ENCODE data around the gene ZC3HAV1. TPM values are rescaled to one million over a fixed set of nuclear protein-coding genes. Genes with fewer than 3 reads are reported as not detected.

The ZC3HAV1 gene
- total RNA-seq, 2 experiments from 2014 or later, result 110 to 120 TPM

- DNase-seq (peak; percentile 83), ATAC-seq (peak; percentile 50)
- peaks cover 64% of the 10 kb centered on the region for H3K4me1 Mint-ChIP-seq
- H3K27ac Mint-ChIP-seq, result peak overlapping the region; percentile 53
- POLR2A ChIA-PET, result no interaction called here
- CTCF ChIA-PET, result interaction anchor here (1.1 to 2.5 kb wide), 4 partner anchors 7 to 63 kb away, joined by 4 to 6 read pairs (median 4); partner anchors contain the start of gene KIAA1549
- intact Hi-C loops (cut with DNase I, micrococcal nuclease), result loop anchor here (1.0 to 10.0 kb wide), 4 partner anchors 8 to 292 kb away; partner anchors contain the start of gene ZC3HAV1L (in 1 of the 2)
- no peaks in the 10 kb centered on the region for H3K27me3 Mint-ChIP-seq
- H3K9me3 Mint-ChIP-seq (ENCODE audit: low read depth), result no peaks in the 10 kb centered on the region
- H3K36me3 Mint-ChIP-seq (ENCODE audit: low read depth), result peaks cover 56% of the 10 kb centered on the region
- H3K4me3 Mint-ChIP-seq, result no peak overlapping the region
These were observed 65.4 kb downstream of the ZC3HAV1 start for GRCh38 chr7:139043823-139044812.

GRCh38 chr7:139041378-139042085, 68.0 kb downstream of the ZC3HAV1 start:
- H3K4me1 Mint-ChIP-seq, result peaks cover 46% of the 10 kb centered on the region
- no peaks in the 10 kb centered on the region for H3K27me3 Mint-ChIP-seq
- H3K9me3 Mint-ChIP-seq (ENCODE audit: low read depth), result no peaks in the 10 kb centered on the region
- no peak overlapping the region for H3K4me3 Mint-ChIP-seq
- ATAC-seq (peak; percentile 47), DNase-seq (no peak)
- POLR2A ChIA-PET, result interaction anchor here (1.2 to 1.3 kb wide), 3 partner anchors 12 to 318 kb away, joined by 3 to 4 read pairs (median 3); partner anchors contain the start of gene LUC7L2
- H3K27ac Mint-ChIP-seq, result no peak overlapping the region
- peaks cover 32% of the 10 kb centered on the region for H3K36me3 Mint-ChIP-seq (ENCODE audit: low read depth)
- CTCF ChIA-PET, result interaction anchor here (0.7 to 1.6 kb wide), 6 partner anchors 9 to 69 kb away, joined by 3 to 9 read pairs (median 4); no protein-coding TSS in a partner anchor
- intact Hi-C loops (cut with DNase I, micrococcal nuclease), result loop anchor here (5.0 to 10.0 kb wide), 2 partner anchors 157 to 289 kb away; no protein-coding TSS in a partner anchor

- intact Hi-C loops (cut with DNase I, micrococcal nuclease), result loop anchor here in 1 of 2 experiments (5.0 kb wide), 2 partner anchors 194 to 304 kb away; partner anchors contain the start of genes FMC1 and UBN2
These were observed 70.8 kb downstream of the ZC3HAV1 start for GRCh38 chr7:139038691-139039090.

GRCh38 chr7:139036901-139037300, 72.6 kb downstream of the ZC3HAV1 start:
- H3K27ac Mint-ChIP-seq, result no peak overlapping the region
- DNase-seq (no peak), ATAC-seq (no peak)
- CTCF ChIA-PET, result interaction anchor here (0.9 to 1.8 kb wide), 8 partner anchors 9 to 74 kb away, joined by 3 to 6 read pairs (median 4); no protein-coding TSS in a partner anchor
- no peaks in the 10 kb centered on the region for H3K27me3 Mint-ChIP-seq
- intact Hi-C loops (cut with DNase I, micrococcal nuclease), result loop anchor here (1.0 to 5.0 kb wide), 3 partner anchors 7 to 305 kb away; partner anchors contain the start of genes FMC1 (in 1 of the 2) and UBN2 (in 1 of the 2)
- H3K36me3 Mint-ChIP-seq (ENCODE audit: low read depth), result peaks cover 22% of the 10 kb centered on the region
- peaks cover 30% of the 10 kb centered on the region for H3K4me1 Mint-ChIP-seq
- peak overlapping the region; percentile 72 for H3K4me3 Mint-ChIP-seq
- POLR2A ChIA-PET, result interaction anchor here (0.9 to 1.0 kb wide), 2 partner anchors 11 to 12 kb away, joined by 3 read pairs; no protein-coding TSS in a partner anchor
- no peaks in the 10 kb centered on the region for H3K9me3 Mint-ChIP-seq (ENCODE audit: low read depth)

More at GRCh38 chr7:139038691-139039090, 70.8 kb downstream of the ZC3HAV1 start:
- DNase-seq, result no peak
- no peaks in the 10 kb centered on the region for H3K27me3 Mint-ChIP-seq
- peaks cover 32% of the 10 kb centered on the region for H3K4me1 Mint-ChIP-seq
- POLR2A ChIA-PET, result no interaction called here
- H3K27ac Mint-ChIP-seq, result no peak overlapping the region
- no peak for ATAC-seq
- peaks cover 16% of the 10 kb centered on the region for H3K36me3 Mint-ChIP-seq (ENCODE audit: low read depth)
- H3K9me3 Mint-ChIP-seq (ENCODE audit: low read depth), result no peaks in the 10 kb centered on the region
- CTCF ChIA-PET, result interaction anchor here (0.6 to 0.9 kb wide), 3 partner anchors 11 to 186 kb away, joined by 3 read pairs; no protein-coding TSS in a partner anchor
- H3K4me3 Mint-ChIP-seq, result no peak overlapping the region

- intact Hi-C loops (cut with DNase I, micrococcal nuclease), result loop anchor here (1.0 to 5.0 kb wide), 3 partner anchors 9 to 307 kb away; partner anchors contain the start of genes FMC1 (in 1 of the 2) and UBN2 (in 1 of the 2)
- DNase-seq (peak; percentile 83), ATAC-seq (peak; percentile 96)
- H3K4me3 Mint-ChIP-seq, result peak within 1 kb of the TSS; percentile 82
- CTCF ChIA-PET, result interaction anchor here (0.5 to 1.8 kb wide), 4 partner anchors 10 to 40 kb away, joined by 3 to 6 read pairs (median 4); no protein-coding TSS in a partner anchor
- no peaks in the 10 kb centered on the region for H3K27me3 Mint-ChIP-seq
- no peaks in the 10 kb centered on the region for H3K9me3 Mint-ChIP-seq (ENCODE audit: low read depth)
- H3K27ac Mint-ChIP-seq, result peak within 1 kb of the TSS; percentile 88
- H3K36me3 Mint-ChIP-seq (ENCODE audit: low read depth), result peaks cover 26% of the 10 kb centered on the region
- POLR2A ChIA-PET, result no interaction called here
- peaks cover 22% of the 10 kb centered on the region for H3K4me1 Mint-ChIP-seq
These were observed 73.8 kb downstream of the ZC3HAV1 start, which contains the start of gene ZC3HAV1L for GRCh38 chr7:139035586-139036353. Gene ZC3HAV1L (minus strand): TSS chr7:139036042. CDS start chr7:139036017, 25 bp downstream.

- DNase-seq, result peak; percentile 62
- H3K4me3 Mint-ChIP-seq, result peak overlapping the region; percentile 82
- peaks cover 29% of the 10 kb centered on the region for H3K36me3 Mint-ChIP-seq (ENCODE audit: low read depth)
- ChIA-PET CTCF (interaction anchor here (0.5 to 1.2 kb wide), 2 partner anchors 16 to 41 kb away, joined by 3 to 4 read pairs; no protein-coding TSS in a partner anchor), POLR2A (no interaction called here)
- H3K4me1 Mint-ChIP-seq, result peaks cover 22% of the 10 kb centered on the region
- H3K9me3 Mint-ChIP-seq (ENCODE audit: low read depth), result no peaks in the 10 kb centered on the region
- peak; percentile 22 for ATAC-seq
- H3K27me3 Mint-ChIP-seq, result no peaks in the 10 kb centered on the region
- intact Hi-C loops (cut with DNase I, micrococcal nuclease), result loop anchor here in 1 of 2 experiments (5.0 kb wide), 2 partner anchors 197 to 307 kb away; partner anchors contain the start of genes FMC1 and UBN2
- peak overlapping the region; percentile 84 for H3K27ac Mint-ChIP-seq
These were observed 74.5 kb downstream of the ZC3HAV1 start for GRCh38 chr7:139034855-139035585.

GRCh38 chr7:139034336-139034735, 75.2 kb downstream of the ZC3HAV1 start:
- intact Hi-C loops (cut with DNase I, micrococcal nuclease), result no loop called here
- Mint-ChIP-seq H3K4me1 (peaks cover 22% of the 10 kb centered on the region), H3K27me3 (no peaks in the 10 kb centered on the region), H3K36me3 (ENCODE audit: low read depth) (peaks cover 36% of the 10 kb centered on the region), H3K27ac (no peak overlapping the region), H3K9me3 (ENCODE audit: low read depth) (no peaks in the 10 kb centered on the region), H3K4me3 (peak overlapping the region; percentile 82)
- POLR2A ChIA-PET, result no interaction called here
- CTCF ChIA-PET, result interaction anchor here (1.2 kb wide), 1 partner anchor 41 kb away, joined by 4 read pairs; no protein-coding TSS in a partner anchor
- no peak for ATAC-seq
- DNase-seq, result no peak

- no peak overlapping the region for H3K27ac Mint-ChIP-seq
- DNase-seq (no peak), ATAC-seq (no peak)
- H3K9me3 Mint-ChIP-seq (ENCODE audit: low read depth), result no peaks in the 10 kb centered on the region
- ChIA-PET POLR2A (interaction anchor here (0.7 kb wide), 1 partner anchor 246 kb away, joined by 4 read pairs; no protein-coding TSS in a partner anchor), CTCF (interaction anchor here (0.7 to 0.8 kb wide), 2 partner anchors 12 to 13 kb away, joined by 5 to 11 read pairs; no protein-coding TSS in a partner anchor)
- H3K36me3 Mint-ChIP-seq (ENCODE audit: low read depth), result peaks cover 42% of the 10 kb centered on the region
- intact Hi-C loops (cut with DNase I, micrococcal nuclease), result no loop called here
- H3K4me3 Mint-ChIP-seq, result peak overlapping the region; percentile 82
- H3K27me3 Mint-ChIP-seq, result no peaks in the 10 kb centered on the region
- peaks cover 22% of the 10 kb centered on the region for H3K4me1 Mint-ChIP-seq
These were observed 76.0 kb downstream of the ZC3HAV1 start for GRCh38 chr7:139033346-139034114.

GRCh38 chr7:139032473-139032872, 77.0 kb downstream of the ZC3HAV1 start:
- intact Hi-C loops (cut with DNase I, micrococcal nuclease), result no loop called here

More at GRCh38 chr7:139032473-139032872, 77.0 kb downstream of the ZC3HAV1 start:
- Mint-ChIP-seq H3K9me3 (ENCODE audit: low read depth) (no peaks in the 10 kb centered on the region), H3K4me3 (no peak overlapping the region), H3K27ac (no peak overlapping the region), H3K36me3 (ENCODE audit: low read depth) (peaks cover 49% of the 10 kb centered on the region), H3K4me1 (peaks cover 22% of the 10 kb centered on the region), H3K27me3 (no peaks in the 10 kb centered on the region)
- no peak for DNase-seq
- POLR2A ChIA-PET, result no interaction called here
- CTCF ChIA-PET, result interaction anchor here (0.7 to 1.3 kb wide), 5 partner anchors 14 to 146 kb away, joined by 3 to 7 read pairs (median 3); no protein-coding TSS in a partner anchor
- ATAC-seq, result no peak

Measured in activated CD4-positive, alpha-beta T cell treated with anti-CD3 and anti-CD28 coated beads for 36 hours (primary cell).